OCI-LY3 (cell line): ENCODE data around the gene UGT1A1.

Experiments used
- CTCF ChIP-seq: fragments of 200-600, 300-600 bp; sonication (generic); IDR thresholded peaks from 2 replicates; pipeline ENCODE4 v1.5.1; 2014; ENCODE audit warnings: antibody characterized with exemption, low read length, low read depth
- EZH2phosphoT487 ChIP-seq: fragments of 200-600 bp; shearing (Covaris generic); IDR thresholded peaks from 2 replicates; pipeline ENCODE4 v1.6.1; 2018; ENCODE audit warnings: antibody characterized with exemption, mixed run types, low read depth

GRCh38 chr2:233820774-233821105 is 60.7 kb downstream of the UGT1A1 start:
- no peak for TF ChIP-seq EZH2phosphoT487
- no peak for TF ChIP-seq CTCF
